Pons (tissue), 1 donor: ENCODE results near the gene APMAP.

Experiments used
- DNase-seq: peaks from one replicate; pipeline ENCODE4 v3.0.0-alpha.2; 2016; ENCODE audit warnings: low spot score

Gene APMAP

DNA sequence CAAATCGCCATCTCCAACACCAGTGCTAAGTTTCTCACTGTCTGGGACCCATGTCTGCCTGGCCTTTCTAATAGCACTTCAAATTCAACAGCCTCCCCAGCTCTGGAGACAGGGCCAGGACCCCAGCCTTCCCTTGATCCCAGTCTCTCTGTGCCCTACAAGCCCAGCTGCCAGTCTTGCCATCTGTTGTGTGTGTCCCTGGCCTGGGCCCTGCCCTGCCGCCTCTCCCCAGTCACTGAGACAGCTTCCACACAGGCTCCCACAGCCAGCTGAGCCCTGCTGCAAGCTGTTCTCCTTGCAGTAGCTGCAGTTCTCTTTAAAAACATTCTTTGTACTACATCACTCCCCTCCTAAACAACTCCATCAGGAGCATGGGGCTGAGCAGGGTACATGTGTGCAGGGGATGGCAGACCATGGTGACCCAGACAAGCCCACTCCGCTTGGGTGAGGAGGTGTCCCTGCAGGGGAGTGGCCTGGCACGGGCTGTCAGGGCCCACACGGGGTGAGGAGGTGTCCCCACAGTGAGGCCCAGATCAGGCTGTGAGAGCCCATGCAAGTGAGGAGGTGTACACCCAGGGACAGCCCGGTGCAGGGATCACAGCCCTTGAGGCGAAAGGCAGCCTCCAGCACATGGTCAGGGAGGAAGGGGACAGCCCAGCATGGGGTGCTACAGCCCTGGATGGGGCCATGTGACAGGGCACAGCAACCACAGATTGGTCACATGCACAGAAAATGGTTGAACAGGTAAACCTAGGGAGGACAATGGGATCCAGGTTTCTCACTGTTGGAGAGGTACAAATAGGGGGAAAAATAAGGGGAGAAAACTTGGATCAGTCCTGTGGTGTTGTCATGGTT lies 27.3 kb downstream of the APMAP start:
- no peak for DNase-seq

DNA sequence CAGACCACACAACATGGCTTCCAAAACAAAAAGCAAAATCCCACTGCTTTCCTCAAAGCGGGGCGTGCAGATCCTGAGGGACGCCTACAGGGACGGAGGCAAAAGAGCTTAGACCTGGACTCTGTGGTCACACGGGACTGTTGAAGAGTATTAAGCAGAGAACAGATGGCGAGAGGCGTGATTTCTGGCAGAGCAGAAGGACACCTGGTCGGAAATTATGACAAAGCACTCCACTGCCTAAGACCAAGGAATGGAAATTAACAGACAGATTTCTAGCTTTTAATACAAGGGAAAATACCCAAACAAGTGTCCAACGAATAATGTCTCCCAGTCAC lies 28.1 kb downstream of the APMAP start:
- DNase-seq: no peak

DNA sequence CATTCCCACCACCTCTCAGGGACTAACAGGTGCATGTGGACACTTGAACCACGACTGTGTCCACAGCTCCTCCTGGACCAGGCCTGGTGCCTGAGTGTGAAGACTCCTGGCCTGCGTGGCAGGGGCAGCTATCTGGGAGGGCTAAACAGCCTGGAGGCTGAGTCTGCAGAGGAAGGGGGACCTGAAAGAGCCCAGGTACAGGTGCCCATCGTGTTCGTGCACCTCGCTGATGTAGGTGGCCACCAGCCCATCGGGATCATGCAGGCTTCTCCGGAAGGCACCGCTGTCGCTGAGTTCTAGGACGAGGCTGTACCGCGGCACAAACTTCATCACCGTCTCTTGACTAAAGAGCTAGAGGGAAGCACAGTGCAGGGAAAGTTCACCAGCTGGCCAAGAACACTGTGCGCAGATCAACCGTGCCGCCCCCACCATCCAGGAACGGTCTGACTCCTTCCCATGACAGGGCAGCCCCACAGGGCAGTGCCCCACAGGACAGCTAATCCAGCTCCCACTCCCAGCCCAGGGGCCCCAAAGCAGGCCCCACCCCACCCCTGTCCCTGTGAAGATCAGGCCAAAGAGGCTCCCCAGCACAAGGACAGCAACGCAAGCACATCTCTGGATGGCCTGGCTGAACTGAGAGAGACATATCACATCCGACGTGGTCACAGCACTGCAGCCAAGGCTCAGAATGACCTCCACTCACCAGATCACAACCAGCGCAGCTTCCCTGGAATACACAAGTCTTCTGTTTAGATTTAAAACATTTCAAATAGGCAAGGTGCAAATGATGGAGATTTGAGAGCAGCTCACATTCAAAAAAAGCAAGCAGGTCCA lies 28.7 kb downstream of the APMAP start:
- no peak for DNase-seq

DNA sequence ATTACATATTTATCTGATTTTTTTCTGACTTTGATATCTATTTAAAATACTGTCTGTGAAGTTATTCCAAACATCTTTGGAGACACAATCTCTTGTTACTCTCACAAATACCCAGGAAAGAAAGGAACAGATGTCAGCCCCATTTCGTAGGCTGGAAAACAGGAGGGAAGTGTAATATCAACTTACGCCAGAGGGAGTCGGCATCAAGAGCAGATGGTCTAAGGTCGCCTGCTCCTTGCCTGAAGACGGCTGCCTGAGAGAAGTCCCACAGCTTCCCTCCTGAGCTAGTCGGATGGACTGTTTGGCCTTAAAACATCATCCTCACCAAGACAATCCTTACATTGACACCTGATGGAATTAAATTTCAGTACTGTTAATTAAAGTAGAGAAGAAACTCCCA lies 30.0 kb downstream of the APMAP start:
- DNase-seq: no peak

DNA sequence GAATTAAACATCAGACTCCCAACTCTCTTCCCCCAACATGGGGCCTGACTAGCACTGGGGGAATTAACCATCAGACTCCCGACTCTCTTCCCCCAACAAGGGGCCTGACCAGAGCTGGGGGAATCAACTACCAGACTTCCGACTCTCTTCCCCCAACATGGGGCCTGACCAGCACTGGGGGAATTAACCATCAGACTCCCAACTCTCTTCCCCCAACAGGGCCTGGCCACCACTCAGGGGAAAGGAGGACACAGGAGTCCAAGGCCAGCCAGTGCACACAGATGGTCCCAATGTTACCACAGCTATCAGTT lies 30.4 kb downstream of the APMAP start:
- DNase-seq: no peak

DNA sequence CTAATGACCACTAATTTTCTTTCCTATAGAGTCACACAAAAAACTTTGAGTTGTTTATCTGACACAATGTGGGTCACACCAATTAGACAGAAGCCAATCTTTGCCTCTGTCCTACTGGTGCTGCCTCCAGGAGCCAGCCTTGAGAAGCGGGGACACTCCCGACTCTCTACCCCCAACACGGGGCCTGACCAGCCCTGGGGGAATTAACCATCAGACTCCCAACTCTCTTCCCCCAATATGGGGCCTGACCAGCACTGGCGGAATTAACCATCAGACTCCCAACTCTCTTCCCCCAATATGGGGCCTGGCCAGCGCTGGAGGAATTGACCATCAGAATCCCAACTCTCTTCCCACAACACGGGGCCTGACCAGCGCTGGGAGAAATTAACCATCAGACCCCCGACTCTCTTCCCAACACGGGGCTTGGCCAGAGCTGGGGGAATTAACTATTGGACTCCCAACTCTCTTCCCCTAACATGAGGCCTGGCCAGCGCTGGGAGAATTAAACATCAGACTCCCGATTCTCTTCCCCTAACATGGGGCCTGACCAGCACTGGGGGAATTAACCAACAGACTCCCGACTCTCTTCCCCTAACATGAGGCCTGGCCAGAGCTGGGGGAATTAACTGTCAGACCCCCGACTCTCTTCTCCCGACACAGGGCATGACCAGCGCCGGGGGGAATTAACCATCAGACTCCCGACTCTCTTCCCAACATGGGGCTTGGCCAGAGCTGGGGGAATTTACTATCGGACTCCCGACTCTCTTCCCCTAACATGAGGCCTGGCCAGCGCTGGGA lies 31.0 kb downstream of the APMAP start:
- no peak for DNase-seq

DNA sequence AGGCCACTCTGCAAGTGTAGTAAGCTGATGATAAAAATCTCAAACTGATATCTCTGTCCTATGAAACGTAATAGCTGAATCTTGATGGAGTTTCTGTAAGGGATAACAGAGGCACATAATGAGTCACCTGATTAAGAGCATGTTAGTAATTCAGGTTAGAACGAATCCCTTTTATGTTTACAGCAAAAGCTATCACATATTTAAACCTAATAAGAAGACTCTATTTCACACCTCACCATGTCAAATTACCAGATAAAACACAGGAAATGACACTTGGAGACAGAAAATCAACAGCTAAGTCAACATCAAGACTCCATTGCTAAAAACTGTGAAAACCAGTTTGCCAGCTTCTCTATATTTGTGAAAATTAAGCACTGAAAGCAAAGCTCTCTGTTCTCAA lies 31.7 kb downstream of the APMAP start:
- no peak for DNase-seq

DNA sequence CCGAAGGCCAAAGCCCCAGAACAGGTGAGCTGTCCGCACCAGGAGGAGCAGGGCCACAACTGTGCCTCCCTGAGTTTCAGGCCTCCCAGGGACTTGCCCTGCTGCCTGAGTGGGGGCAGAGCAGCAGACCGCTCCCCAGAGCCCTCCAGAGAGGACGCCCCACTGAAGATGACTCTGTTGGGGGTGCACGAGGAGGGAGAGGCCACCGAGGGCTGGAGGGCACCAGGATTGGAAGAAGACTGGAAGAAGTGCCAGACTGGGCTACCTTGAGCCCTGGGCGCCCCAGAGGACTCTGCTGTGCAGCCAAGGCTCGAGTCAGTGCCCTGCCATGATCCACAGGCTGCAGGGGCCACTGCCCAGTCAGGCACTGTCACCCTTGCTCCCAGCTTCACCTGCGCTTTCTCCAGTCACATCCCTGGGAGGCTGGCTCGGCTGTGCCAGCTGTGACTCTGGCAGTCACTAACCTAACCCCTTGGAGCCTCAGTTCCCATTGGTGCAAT lies 32.2 kb downstream of the APMAP start:
- no peak for DNase-seq

DNA sequence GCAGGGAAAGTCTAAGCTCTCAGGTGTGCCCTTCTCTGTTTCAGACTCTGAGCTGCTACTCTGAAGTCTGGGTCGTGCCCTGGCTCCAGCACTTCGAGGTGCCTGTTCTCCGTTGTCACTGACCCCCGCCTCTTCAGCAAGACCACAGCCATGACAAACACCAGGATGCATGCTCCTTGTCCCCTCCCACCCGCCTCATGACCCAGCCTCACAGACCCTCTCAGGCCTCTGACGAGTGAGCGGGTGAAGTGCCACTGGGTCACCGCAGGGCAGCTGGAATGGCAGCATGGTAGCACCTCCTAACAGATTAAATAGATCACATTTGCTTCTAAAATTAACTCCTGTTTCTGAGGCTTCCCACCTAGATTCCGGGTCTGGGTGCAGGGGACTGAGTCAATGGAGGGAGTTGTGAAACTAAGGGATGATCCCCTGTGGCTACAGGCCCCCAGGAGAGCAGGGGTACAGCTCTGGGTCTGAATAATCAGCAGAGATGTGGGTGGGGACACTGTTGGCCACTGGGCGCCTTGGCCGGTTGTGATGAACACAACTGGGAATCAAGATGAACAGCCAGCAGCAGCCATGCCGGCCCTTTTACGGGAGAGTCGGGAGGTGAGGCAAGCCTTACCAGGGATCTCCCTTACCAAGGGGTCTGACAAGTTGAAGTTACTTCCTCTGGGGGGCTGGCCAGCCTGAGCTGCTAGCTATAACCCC lies 32.8 kb downstream of the APMAP start:
- DNase-seq: no peak

DNA sequence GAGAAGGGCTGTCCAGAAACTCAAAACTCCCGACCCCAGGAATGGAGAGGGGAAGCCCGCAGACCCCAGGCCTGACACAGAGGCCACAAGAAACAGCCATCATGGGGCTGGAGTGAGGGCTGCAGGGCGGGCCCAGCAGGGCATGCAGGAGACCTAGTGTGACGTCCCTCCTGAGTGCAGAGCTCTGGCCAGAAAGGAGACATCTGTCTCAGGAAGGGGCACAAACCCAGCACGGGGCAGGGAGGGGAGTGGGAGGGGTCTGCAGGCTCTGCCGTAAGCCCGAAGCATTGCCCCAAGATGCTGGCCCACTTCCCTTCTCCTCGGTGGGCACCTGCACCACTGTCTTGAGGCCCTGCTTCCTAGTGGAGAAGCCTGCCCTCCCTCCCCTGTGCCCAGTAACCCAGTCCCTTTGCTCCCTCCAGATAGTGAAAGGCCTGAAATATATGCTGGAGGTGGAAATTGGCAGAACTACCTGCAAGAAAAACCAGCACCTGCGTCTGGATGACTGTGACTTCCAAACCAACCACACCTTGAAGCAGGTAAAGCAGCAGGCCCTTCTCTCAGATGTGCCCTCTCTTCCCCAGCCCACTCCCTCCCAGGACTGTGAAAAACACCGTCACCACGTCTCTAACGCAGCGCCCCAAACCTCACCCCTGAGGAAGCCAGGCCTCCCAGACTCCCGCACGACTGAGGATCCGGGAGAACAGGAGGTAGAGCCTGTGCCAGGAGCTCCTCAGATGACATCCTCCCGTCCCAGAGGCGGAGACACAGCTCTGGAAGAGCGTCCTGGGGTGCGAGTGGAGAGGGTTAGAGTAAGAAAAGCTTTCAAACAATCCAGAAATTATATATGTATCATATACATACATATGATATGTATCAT lies 33.8 kb downstream of the APMAP start:
- no peak for DNase-seq

DNA sequence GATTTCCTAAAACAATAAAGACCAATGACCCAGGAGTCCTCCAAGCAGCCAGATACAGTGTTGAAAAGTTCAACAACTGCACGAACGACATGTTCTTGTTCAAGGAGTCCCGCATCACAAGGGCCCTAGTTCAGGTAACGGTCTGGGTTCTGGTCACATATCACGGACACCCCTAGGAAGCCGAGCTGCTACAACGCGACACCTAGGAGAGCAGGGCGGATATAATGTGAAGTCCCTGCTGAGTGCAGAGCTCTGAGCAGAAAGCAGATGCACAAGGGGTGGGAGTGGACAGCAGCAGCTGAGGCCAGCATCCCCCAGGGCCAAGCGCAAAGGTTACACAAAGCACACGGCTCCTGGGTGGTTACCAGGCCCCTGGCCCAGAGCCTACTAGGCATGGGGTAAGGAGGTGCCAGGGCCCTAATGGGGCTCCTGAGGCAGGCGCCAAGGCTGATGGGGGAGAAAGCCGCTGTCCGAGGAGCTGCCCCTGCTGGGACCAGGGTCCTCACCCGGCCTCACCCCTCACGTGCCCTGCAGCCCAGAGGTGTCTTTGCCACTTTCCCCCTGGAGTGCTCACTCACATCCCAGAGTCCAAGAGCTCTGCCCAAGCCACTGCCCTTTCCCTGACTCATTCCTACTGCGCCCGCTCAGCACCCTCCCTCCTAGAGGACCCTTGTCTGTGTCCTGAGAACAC lies 35.1 kb downstream of the APMAP start:
- DNase-seq: no peak

DNA sequence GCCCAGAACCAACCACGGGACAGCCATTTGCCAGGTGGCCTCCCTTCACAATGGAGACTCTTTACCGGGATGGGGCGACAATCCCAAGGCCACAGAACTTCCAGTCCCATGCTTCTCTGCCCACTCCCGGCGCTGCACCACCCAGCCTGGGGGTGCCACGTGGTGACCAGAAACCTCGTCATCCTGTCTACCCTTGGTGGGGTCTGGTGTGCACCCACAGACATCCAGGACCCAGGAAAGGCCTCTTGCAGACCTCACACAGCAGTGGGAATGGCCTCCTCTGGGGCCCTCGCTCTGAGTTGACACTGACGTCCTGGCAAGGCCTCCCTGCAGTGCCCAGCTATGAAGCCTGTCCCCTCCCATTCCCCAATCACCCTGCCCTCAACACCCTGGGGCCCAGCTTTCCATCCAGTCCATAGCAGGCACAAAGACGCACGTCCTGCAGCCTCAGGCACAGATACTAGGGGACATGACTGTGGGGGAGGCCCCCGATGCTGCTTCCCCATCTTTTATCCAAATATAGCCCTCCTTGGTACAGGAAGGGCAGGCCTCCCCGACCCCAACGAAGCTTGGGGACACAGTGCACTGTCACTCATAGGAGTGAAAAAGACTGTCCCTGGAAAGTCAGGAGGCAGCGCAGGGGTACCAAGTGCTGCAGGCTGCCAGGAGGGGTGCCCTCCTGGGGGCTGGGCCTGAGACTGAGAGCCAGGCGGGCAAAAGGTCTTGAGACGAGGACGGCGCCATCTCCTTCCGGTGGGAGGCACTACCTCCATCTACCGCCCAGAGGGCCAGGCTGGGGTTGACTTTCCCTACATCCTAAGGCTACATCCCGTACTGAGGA lies 36.3 kb downstream of the APMAP start:
- no peak for DNase-seq

DNA sequence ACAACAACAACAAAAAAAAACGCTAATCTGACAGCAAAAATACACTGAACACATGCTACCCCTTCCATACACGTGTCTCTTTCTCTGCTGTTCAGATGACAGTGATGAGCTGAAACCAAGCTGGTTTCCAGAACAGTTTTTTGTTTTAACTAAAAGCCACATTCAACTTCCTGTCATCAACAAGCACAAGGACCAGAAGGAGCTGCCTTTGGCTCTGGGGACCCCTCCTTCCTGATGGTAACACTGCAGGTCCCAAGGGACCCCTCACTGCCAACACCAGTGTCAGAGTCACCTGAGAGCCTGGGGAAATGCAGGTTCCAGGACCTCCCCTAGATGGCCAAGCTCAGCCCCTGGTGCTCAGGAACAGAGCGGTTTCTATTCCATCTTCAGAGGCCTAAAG lies 37.5 kb downstream of the APMAP start:
- DNase-seq: no peak

DNA sequence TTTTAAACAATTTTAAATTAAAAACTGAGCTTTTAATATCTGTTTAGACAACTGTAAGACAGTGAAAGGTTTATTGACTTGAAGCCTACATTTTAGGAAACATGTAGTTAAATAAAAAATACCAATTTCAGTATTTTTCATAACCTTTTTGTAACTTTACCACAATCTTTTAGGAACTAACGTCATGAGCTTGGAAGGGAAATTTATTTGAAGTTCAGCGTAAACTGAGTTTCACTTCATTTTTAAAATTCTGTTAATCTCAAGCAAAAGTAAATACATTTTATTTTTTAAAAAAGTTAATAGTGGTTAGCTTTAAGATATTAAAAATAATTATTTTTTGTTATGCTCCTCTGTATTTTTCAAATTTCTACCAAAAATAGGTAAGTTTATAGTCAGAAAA lies 38.0 kb downstream of the APMAP start:
- DNase-seq: no peak

DNA sequence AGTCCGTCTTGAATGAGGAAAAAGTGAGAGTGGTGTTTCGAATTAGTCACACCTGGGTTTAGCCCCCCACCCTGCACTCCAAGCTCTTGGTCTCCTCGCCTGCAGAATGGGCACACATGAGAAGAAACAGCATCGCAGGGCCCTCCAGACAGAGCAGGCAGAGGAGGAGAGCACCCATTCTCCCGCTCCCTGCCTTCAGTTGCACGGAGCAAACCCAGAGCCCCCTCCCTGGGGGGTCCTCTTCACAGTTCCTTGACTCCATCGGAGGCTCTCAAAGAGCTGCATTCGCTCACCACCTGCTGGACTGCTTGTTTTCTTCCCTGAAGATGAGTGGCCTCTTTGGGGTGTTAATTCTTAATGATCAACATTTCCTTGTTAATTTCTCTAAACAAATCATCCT lies 38.4 kb downstream of the APMAP start:
- DNase-seq: no peak

DNA sequence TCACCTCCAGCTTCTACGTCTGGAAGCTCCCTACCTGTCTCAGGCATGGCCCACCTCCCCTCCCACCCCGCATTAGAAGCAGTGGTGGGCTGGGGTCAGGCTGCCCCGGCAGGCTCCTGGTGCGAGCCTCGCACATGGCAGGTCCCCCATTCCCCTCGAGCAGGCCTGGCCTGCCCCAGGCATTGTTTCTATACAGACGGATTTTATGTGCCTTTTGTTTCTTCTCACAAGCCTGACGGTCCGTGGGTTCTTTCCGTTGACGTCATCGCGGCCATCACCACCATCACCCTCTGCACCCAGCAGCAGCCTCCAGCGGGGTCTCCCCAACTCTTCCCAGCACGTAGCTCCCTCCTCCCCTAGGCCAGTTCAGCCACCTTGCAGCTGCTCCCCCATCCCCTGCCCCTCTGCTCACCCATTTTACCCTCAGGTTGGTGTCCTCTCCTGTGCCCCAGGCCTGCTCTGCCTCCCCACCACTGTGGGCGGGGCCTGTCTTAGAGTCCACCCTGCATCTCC lies 38.9 kb downstream of the APMAP start:
- DNase-seq: no peak

DNA sequence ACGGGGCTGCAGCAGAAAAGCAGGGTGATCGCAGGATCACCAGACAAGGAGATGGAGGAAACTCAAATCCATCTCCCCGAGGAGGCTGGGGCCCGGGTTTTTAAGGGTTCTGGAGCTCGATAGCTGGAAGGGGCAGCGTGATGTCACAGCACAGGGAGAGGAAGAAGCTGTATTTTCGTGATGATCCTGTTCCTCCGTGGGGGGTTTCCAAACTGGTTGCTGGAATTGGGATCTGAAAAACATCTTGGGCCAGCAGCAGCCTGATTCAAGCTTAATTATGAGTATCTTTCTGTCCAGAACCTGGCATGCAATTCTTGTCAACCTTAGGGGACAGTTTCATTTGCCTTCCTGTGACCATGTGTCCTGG lies 39.4 kb downstream of the APMAP start:
- no peak for DNase-seq

DNA sequence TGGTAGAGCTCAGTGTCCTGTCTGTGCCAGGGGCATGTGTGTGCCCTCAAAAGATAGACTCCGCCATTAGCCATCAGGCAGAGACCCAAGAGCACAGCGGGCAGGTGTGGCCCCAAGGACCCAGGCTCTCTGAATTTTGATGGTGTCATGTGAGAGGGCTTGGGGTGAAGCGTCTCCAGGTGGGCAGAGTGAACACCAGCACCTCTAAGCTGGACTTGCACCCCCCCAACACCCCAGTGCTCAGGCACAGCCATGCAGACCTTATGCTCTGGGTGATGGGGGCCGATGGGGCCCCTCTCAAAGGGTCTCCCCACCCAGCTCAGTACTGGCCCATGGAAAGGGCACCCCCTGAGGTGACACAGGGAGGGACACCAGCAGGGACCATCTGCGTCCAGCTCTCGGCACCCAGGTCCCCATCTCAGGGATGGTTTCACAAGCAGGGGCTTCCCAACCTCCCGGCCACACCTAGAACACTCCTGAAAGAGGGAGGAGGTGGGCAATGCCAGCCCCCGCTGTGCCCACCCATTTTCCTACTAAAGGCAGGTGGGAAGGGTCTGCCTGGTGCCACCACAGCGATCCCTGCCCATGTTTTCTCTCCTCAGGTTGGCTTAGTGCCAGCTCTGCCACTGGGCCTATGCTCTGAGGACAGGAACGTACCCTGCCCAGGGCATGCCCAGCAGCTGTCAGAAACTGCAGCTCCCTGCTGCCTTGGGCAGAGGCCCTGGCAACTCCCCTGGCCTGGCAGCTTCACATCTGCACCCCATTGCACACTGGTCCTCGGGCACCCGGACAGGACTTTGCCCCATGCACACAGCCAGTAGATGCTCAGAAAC lies 40.0 kb downstream of the APMAP start:
- DNase-seq: no peak
